Measurements from ENCODE around the gene RTP5. TPM values are rescaled to one million over a fixed set of nuclear protein-coding genes. Genes with fewer than 3 reads are reported as not detected.

The RTP5 gene
- total and polyA plus RNA-seq, 2 experiments from 2014 or later, result not detected

- Histone ChIP-seq H3K9me3 (ENCODE audit: low read depth) (no peaks in the 10 kb centered on the region), H3K4me2 (no peak overlapping the region), H3K79me2 (no peaks in the 10 kb centered on the region), H3K9me2 (replicated peaks; ENCODE audit: insufficient read depth) (no peaks in the 10 kb centered on the region), H3K4me3 (no peak overlapping the region), H2AFZ (no peak overlapping the region), H4K20me1 (ENCODE audit: insufficient read depth, poor library complexity, severe bottlenecking) (no peaks in the 10 kb centered on the region), H3K27me3 (no peaks in the 10 kb centered on the region), H3K4me1 (ENCODE audit: insufficient read depth) (peaks cover 6% of the 10 kb centered on the region), H3K27ac (no peak overlapping the region), H3K36me3 (replicated peaks; ENCODE audit: insufficient read depth, low read depth) (no peaks in the 10 kb centered on the region)
- no peak for DNase-seq (ENCODE audit: low spot score)
- TF ChIP-seq EZH2phosphoT487 (IDR thresholded peaks at IDR 0.05; ENCODE audit: low read depth, severe bottlenecking, unreplicated experiment), result no peak
- no peak for TF ChIP-seq CTCF (IDR thresholded peaks at IDR 0.05; ENCODE audit: poor library complexity)
- no peak for TF ChIP-seq EZH2 (IDR thresholded peaks at IDR 0.05; ENCODE audit: borderline replicate concordance)
- WGBS (ENCODE audit: low lambda C conversion rate, missing lambda C conversion rate), result 85% methylated on average over 16 of the region's 16 CpGs
These were observed 23.7 kb downstream of the RTP5 start for GRCh38 chr2:241893265-241893664.

- Histone ChIP-seq H3K4me2 (no peak overlapping the region), H3K4me3 (no peak overlapping the region), H3K79me2 (no peaks in the 10 kb centered on the region), H3K36me3 (replicated peaks; ENCODE audit: insufficient read depth, low read depth) (no peaks in the 10 kb centered on the region), H4K20me1 (ENCODE audit: insufficient read depth, poor library complexity, severe bottlenecking) (no peaks in the 10 kb centered on the region), H3K27me3 (no peaks in the 10 kb centered on the region), H3K27ac (no peak overlapping the region), H2AFZ (no peak overlapping the region), H3K9me2 (replicated peaks; ENCODE audit: insufficient read depth) (no peaks in the 10 kb centered on the region), H3K9me3 (ENCODE audit: low read depth) (no peaks in the 10 kb centered on the region), H3K4me1 (ENCODE audit: insufficient read depth) (peaks cover 7% of the 10 kb centered on the region)
- 95% methylated on average over 21 of the region's 23 CpGs for WGBS (ENCODE audit: low lambda C conversion rate, missing lambda C conversion rate)
- no peak for DNase-seq (ENCODE audit: low spot score)
- TF ChIP-seq CTCF (IDR thresholded peaks at IDR 0.05; ENCODE audit: poor library complexity), result no peak
- TF ChIP-seq EZH2phosphoT487 (IDR thresholded peaks at IDR 0.05; ENCODE audit: low read depth, severe bottlenecking, unreplicated experiment), result no peak
- no peak for TF ChIP-seq EZH2 (IDR thresholded peaks at IDR 0.05; ENCODE audit: borderline replicate concordance)
These were observed 24.6 kb downstream of the RTP5 start for GRCh38 chr2:241894056-241894641.

DNA sequence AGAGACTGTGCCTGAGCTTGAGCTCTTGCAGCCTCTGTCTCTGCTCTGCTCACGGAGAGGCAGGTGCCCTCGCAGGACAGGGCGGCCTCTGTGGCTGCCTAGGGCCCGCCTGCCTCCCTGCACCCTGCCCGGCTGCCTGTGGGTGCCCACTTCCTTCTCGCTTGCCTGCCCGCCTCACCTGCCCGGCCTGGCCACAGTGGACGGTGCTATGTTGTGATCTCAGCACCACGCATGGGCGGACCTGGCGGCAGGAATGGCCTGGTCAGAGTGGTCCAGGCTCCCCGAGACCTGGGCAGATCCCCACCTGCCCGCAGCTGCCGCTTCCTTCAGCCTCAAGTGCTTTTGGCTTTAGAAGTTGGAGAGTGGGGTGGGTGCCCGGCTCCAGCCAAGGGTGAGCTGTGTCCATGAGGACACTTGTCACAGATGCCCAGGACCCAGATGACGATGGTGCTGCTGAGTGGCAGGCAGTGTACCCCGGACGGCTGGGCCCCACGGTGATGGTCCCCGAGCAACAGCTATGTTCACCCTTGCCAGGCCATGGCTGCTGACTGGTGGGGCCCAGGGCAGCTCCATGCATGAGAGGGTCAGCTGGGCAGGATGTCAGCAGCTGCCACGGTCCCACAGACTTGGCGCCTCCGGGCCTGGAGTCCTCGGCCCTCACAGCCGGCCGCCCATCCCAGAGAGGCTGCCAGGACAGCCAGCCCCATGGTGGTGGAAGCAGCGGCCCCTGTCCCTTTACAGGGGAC is 25.3 kb downstream of the RTP5 start:
- TF ChIP-seq CTCF (IDR thresholded peaks at IDR 0.05; ENCODE audit: poor library complexity) (no peak), EZH2 (IDR thresholded peaks at IDR 0.05; ENCODE audit: borderline replicate concordance) (no peak), EZH2phosphoT487 (IDR thresholded peaks at IDR 0.05; ENCODE audit: low read depth, severe bottlenecking, unreplicated experiment) (no peak)
- WGBS (ENCODE audit: low lambda C conversion rate, missing lambda C conversion rate), result 96% methylated on average over 28 of the region's 28 CpGs
- Histone ChIP-seq H3K27ac (no peak overlapping the region), H4K20me1 (ENCODE audit: insufficient read depth, poor library complexity, severe bottlenecking) (no peaks in the 10 kb centered on the region), H3K9me2 (replicated peaks; ENCODE audit: insufficient read depth) (no peaks in the 10 kb centered on the region), H3K4me2 (no peak overlapping the region), H2AFZ (no peak overlapping the region), H3K9me3 (ENCODE audit: low read depth) (no peaks in the 10 kb centered on the region), H3K36me3 (replicated peaks; ENCODE audit: insufficient read depth, low read depth) (no peaks in the 10 kb centered on the region), H3K4me1 (ENCODE audit: insufficient read depth) (peaks cover 9% of the 10 kb centered on the region), H3K27me3 (no peaks in the 10 kb centered on the region), H3K79me2 (no peaks in the 10 kb centered on the region), H3K4me3 (no peak overlapping the region)
- DNase-seq (ENCODE audit: low spot score), result no peak
